Measurements from ENCODE around the gene WDFY2.
"Not testable (repeated sequence)": the region's sequence is repeated elsewhere in the genome, so short reads cannot be mapped to it uniquely, and the experiment has no call there.

The WDFY2 gene

GRCh38 chr13:51676739-51677138, 92.5 kb downstream of the WDFY2 start:
- no peaks in the 10 kb centered on the region for H3K9me3 ChIP-seq (ENCODE audit: control insufficient read depth, low read depth, low read length)
- no peak overlapping the region for H3K4me3 ChIP-seq (ENCODE audit: low read length)
- no peak overlapping the region for H3K9ac ChIP-seq (ENCODE audit: low read length)
- H3K4me1 ChIP-seq (ENCODE audit: control insufficient read depth, low read depth, low read length) = peaks cover 14% of the 10 kb centered on the region
- H3K27me3 ChIP-seq (ENCODE audit: control insufficient read depth, insufficient read depth, low read length) = no peaks in the 10 kb centered on the region
- no peak overlapping the region for H3K27ac ChIP-seq (ENCODE audit: low read length)
- no peaks in the 10 kb centered on the region for H3K36me3 ChIP-seq (ENCODE audit: control insufficient read depth, low read depth, low read length)

GRCh38 chr13:51678420-51678819, 94.2 kb downstream of the WDFY2 start:
- Histone ChIP-seq H3K27ac (ENCODE audit: low read length) (no peak overlapping the region), H3K36me3 (ENCODE audit: control insufficient read depth, low read depth, low read length) (no peaks in the 10 kb centered on the region), H3K9ac (ENCODE audit: low read length) (no peak overlapping the region), H3K4me1 (ENCODE audit: control insufficient read depth, low read depth, low read length) (peaks cover 16% of the 10 kb centered on the region), H3K9me3 (ENCODE audit: control insufficient read depth, low read depth, low read length) (no peaks in the 10 kb centered on the region), H3K4me3 (ENCODE audit: low read length) (no peak overlapping the region), H3K27me3 (ENCODE audit: control insufficient read depth, insufficient read depth, low read length) (no peaks in the 10 kb centered on the region)

DNA sequence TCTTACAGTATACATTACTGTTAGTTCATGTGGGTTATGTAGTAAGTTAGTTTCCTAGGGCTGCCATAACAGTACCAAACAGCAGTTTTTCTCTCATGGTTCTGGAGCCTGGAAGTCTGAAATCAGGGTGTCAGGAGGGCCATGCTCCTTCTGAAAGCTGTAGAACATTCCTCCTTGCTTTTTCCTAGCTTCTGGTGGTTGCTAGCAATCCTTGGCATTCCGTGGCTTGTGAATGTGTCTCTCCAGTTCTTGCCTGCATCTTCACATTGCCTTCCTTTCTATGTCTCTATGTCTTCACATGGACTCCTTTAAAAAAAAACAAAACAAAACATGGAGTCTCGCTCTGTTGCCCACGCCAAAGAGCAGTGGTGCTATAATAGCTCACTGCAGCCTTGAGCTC, 95.4 kb downstream of the WDFY2 start:
- no peak overlapping the region for H3K27ac ChIP-seq (ENCODE audit: low read length)
- H3K9ac ChIP-seq (ENCODE audit: low read length) = no peak overlapping the region
- no peak overlapping the region for H3K4me3 ChIP-seq (ENCODE audit: low read length)
- peaks cover under 1% of the 10 kb centered on the region for H3K36me3 ChIP-seq (ENCODE audit: control insufficient read depth, low read depth, low read length)
- peaks cover 9% of the 10 kb centered on the region for H3K4me1 ChIP-seq (ENCODE audit: control insufficient read depth, low read depth, low read length)
- no peaks in the 10 kb centered on the region for H3K27me3 ChIP-seq (ENCODE audit: control insufficient read depth, insufficient read depth, low read length)
- no peaks in the 10 kb centered on the region for H3K9me3 ChIP-seq (ENCODE audit: control insufficient read depth, low read depth, low read length)

- H3K9ac ChIP-seq (ENCODE audit: low read length) = no peak overlapping the region
- H3K27ac ChIP-seq (ENCODE audit: low read length) = no peak overlapping the region
- H3K9me3 ChIP-seq (ENCODE audit: control insufficient read depth, low read depth, low read length) = no peaks in the 10 kb centered on the region
- H3K4me1 ChIP-seq (ENCODE audit: control insufficient read depth, low read depth, low read length) = peaks cover 7% of the 10 kb centered on the region
- no peak overlapping the region for H3K4me3 ChIP-seq (ENCODE audit: low read length)
- H3K36me3 ChIP-seq (ENCODE audit: control insufficient read depth, low read depth, low read length) = peaks cover 4% of the 10 kb centered on the region
- H3K27me3 ChIP-seq (ENCODE audit: control insufficient read depth, insufficient read depth, low read length) = no peaks in the 10 kb centered on the region
Observed at GRCh38 chr13:51681037-51681678, 96.9 kb downstream of the WDFY2 start.

DNA sequence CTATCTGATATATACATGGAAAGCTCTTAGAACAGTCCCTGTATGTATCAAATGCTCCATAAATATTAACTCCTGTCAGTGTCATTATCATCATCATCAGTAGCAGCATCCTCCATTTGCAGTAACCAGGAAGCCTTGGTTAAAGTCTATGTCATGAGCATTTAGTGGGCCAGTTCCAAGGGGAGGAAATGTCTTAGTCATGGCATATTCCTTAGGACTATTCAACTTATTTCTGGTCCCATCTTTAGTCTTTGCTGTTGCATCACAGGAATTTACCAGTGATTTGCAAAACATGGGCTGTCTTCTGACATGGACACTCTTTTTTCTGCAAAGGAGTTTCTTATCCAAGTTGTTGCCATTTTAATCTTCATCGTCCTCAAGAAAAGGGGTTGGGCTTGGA, 98.4 kb downstream of the WDFY2 start:
- Histone ChIP-seq H3K9me3 (ENCODE audit: control insufficient read depth, low read depth, low read length) (no peaks in the 10 kb centered on the region), H3K36me3 (ENCODE audit: control insufficient read depth, low read depth, low read length) (peaks cover 4% of the 10 kb centered on the region), H3K27ac (ENCODE audit: low read length) (no peak overlapping the region), H3K4me3 (ENCODE audit: low read length) (no peak overlapping the region), H3K27me3 (ENCODE audit: control insufficient read depth, insufficient read depth, low read length) (no peaks in the 10 kb centered on the region), H3K4me1 (ENCODE audit: control insufficient read depth, low read depth, low read length) (peaks cover 9% of the 10 kb centered on the region), H3K9ac (ENCODE audit: low read length) (no peak overlapping the region)

DNA sequence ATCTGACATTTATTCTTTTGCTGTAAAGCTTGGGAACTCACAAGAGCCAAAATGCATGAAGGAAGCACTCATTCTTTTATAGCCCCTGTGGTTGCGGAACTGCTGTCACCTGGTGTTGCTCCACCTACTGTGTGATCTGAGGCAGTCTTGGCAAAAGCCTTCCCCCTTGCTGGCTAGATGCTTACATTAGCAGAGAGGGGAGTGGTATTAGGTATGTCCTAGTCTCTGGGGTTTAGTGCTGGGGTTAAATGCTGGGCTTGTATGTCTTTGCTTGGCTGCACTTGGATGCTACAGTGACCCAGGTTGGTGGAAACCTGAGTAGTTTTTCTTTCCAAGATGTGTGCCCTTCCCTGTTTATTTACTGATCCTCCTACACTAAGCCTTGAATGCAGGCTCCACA, 99.3 kb downstream of the WDFY2 start:
- no peak overlapping the region for H3K9ac ChIP-seq (ENCODE audit: low read length)
- no peak overlapping the region for H3K27ac ChIP-seq (ENCODE audit: low read length)
- no peaks in the 10 kb centered on the region for H3K9me3 ChIP-seq (ENCODE audit: control insufficient read depth, low read depth, low read length)
- H3K27me3 ChIP-seq (ENCODE audit: control insufficient read depth, insufficient read depth, low read length) = no peaks in the 10 kb centered on the region
- peaks cover 17% of the 10 kb centered on the region for H3K4me1 ChIP-seq (ENCODE audit: control insufficient read depth, low read depth, low read length)
- H3K4me3 ChIP-seq (ENCODE audit: low read length) = no peak overlapping the region
- peaks cover 4% of the 10 kb centered on the region for H3K36me3 ChIP-seq (ENCODE audit: control insufficient read depth, low read depth, low read length)

GRCh38 chr13:51684076-51684475, 99.8 kb downstream of the WDFY2 start:
- Histone ChIP-seq H3K9me3 (ENCODE audit: control insufficient read depth, low read depth, low read length) (no peaks in the 10 kb centered on the region), H3K9ac (ENCODE audit: low read length) (no peak overlapping the region), H3K27ac (ENCODE audit: low read length) (no peak overlapping the region), H3K4me3 (ENCODE audit: low read length) (no peak overlapping the region), H3K4me1 (ENCODE audit: control insufficient read depth, low read depth, low read length) (peaks cover 20% of the 10 kb centered on the region), H3K27me3 (ENCODE audit: control insufficient read depth, insufficient read depth, low read length) (no peaks in the 10 kb centered on the region), H3K36me3 (ENCODE audit: control insufficient read depth, low read depth, low read length) (peaks cover 4% of the 10 kb centered on the region)

GRCh38 chr13:51687947-51688714, 103.9 kb downstream of the WDFY2 start:
- Histone ChIP-seq H3K9ac (ENCODE audit: low read length) (no peak overlapping the region), H3K9me3 (ENCODE audit: control insufficient read depth, low read depth, low read length) (no peaks in the 10 kb centered on the region), H3K36me3 (ENCODE audit: control insufficient read depth, low read depth, low read length) (peaks cover 4% of the 10 kb centered on the region), H3K4me1 (ENCODE audit: control insufficient read depth, low read depth, low read length) (peaks cover 28% of the 10 kb centered on the region), H3K27ac (ENCODE audit: low read length) (no peak overlapping the region), H3K4me3 (ENCODE audit: low read length) (no peak overlapping the region), H3K27me3 (ENCODE audit: control insufficient read depth, insufficient read depth, low read length) (no peaks in the 10 kb centered on the region)

- no peak overlapping the region for H3K9ac ChIP-seq (ENCODE audit: low read length)
- H3K9me3 ChIP-seq (ENCODE audit: control insufficient read depth, low read depth, low read length) = no peaks in the 10 kb centered on the region
- H3K27me3 ChIP-seq (ENCODE audit: control insufficient read depth, insufficient read depth, low read length) = no peaks in the 10 kb centered on the region
- peaks cover 4% of the 10 kb centered on the region for H3K36me3 ChIP-seq (ENCODE audit: control insufficient read depth, low read depth, low read length)
- peaks cover 20% of the 10 kb centered on the region for H3K4me1 ChIP-seq (ENCODE audit: control insufficient read depth, low read depth, low read length)
- no peak overlapping the region for H3K4me3 ChIP-seq (ENCODE audit: low read length)
- no peak overlapping the region for H3K27ac ChIP-seq (ENCODE audit: low read length)
Observed at GRCh38 chr13:51688937-51689662, 104.8 kb downstream of the WDFY2 start.

GRCh38 chr13:51689663-51689996, 105.4 kb downstream of the WDFY2 start:
- no peaks in the 10 kb centered on the region for H3K27me3 ChIP-seq (ENCODE audit: control insufficient read depth, insufficient read depth, low read length)
- peaks cover 20% of the 10 kb centered on the region for H3K4me1 ChIP-seq (ENCODE audit: control insufficient read depth, low read depth, low read length)
- no peak overlapping the region for H3K4me3 ChIP-seq (ENCODE audit: low read length)
- H3K36me3 ChIP-seq (ENCODE audit: control insufficient read depth, low read depth, low read length) = peaks cover 3% of the 10 kb centered on the region
- H3K27ac ChIP-seq (ENCODE audit: low read length) = no peak overlapping the region
- no peak overlapping the region for H3K9ac ChIP-seq (ENCODE audit: low read length)
- no peaks in the 10 kb centered on the region for H3K9me3 ChIP-seq (ENCODE audit: control insufficient read depth, low read depth, low read length)

- H3K27me3 ChIP-seq (ENCODE audit: control insufficient read depth, insufficient read depth, low read length); H3K9me3 ChIP-seq (ENCODE audit: control insufficient read depth, low read depth, low read length); H3K4me3 ChIP-seq (ENCODE audit: low read length); H3K36me3 ChIP-seq (ENCODE audit: control insufficient read depth, low read depth, low read length); H3K27ac ChIP-seq (ENCODE audit: low read length); H3K9ac ChIP-seq (ENCODE audit: low read length); H3K4me1 ChIP-seq (ENCODE audit: control insufficient read depth, low read depth, low read length): not testable (repeated sequence)
Observed at GRCh38 chr13:51695677-51696076, 111.4 kb downstream of the WDFY2 start.

All from iPS-18a (cell line).